GM10266 (cell line): Measurements from ENCODE around the gene IP6K3.

Experiments
- DNase-seq: peaks from one replicate; pipeline ENCODE4 v3.0.0; 2012; ENCODE audit errors: extremely low spot score
- TF ChIP-seq, protein P1 (sequence below): IDR thresholded peaks from 2 replicates; pipeline ENCODE4 v1.5.1; 2012; ENCODE audit warnings: mild to moderate bottlenecking, low read depth; ENCODE audit not compliant: control insufficient read depth, insufficient read depth; ENCODE audit errors: missing control alignments

IP6K3 gene

DNA sequence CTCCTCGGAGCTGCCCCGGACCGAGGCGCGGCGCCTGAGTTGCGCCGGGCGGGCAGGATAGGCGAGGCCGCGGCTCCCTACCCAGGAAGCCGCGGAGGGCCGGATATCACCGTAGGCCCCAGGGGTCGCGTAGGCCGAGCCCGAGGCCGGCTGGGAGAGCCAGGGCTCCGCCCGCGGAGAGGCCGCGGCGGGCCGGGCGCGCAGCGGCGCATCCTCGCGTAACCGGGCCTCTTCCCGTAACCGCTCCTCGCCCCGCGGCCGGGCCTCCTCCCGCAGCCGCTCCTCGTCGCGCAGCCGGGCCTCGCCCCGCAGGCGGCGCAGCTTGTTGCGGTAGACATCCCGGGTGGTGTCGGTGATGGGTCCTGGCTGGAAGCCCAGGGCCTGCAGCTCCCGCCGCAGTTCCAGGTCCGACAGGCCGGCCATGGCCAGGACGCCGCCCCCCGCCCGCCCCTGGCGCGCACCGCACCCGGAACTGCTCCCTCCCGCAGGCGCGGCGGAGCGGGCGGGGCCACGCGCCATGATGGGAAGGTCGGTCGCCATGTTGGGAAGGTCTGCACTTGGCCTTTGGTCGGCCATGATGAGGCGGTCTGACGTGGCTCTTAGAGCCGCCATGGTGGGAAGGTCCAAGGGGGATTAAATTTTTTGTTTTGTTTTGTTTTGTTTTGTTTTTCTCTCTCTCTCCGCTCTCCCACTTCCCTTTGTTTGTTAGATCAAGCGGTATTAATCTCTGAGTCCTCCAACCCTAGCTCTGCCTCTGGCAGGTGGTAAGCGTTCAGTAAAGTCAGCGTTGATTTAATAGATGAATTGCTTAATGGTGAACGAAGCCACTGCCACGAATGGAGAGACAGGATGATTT lies 42.2 kb upstream of the IP6K3 start, which contains the start of gene LEMD2:
LEMD2 (minus strand) TSS at position 437 of the 856 bp plus-strand sequence; CDS start at position 423, 14 bp downstream.
- TF ChIP-seq, protein P1, sequence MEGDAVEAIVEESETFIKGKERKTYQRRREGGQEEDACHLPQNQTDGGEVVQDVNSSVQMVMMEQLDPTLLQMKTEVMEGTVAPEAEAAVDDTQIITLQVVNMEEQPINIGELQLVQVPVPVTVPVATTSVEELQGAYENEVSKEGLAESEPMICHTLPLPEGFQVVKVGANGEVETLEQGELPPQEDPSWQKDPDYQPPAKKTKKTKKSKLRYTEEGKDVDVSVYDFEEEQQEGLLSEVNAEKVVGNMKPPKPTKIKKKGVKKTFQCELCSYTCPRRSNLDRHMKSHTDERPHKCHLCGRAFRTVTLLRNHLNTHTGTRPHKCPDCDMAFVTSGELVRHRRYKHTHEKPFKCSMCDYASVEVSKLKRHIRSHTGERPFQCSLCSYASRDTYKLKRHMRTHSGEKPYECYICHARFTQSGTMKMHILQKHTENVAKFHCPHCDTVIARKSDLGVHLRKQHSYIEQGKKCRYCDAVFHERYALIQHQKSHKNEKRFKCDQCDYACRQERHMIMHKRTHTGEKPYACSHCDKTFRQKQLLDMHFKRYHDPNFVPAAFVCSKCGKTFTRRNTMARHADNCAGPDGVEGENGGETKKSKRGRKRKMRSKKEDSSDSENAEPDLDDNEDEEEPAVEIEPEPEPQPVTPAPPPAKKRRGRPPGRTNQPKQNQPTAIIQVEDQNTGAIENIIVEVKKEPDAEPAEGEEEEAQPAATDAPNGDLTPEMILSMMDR: no peak
- peak; percentile 97 for DNase-seq

DNA sequence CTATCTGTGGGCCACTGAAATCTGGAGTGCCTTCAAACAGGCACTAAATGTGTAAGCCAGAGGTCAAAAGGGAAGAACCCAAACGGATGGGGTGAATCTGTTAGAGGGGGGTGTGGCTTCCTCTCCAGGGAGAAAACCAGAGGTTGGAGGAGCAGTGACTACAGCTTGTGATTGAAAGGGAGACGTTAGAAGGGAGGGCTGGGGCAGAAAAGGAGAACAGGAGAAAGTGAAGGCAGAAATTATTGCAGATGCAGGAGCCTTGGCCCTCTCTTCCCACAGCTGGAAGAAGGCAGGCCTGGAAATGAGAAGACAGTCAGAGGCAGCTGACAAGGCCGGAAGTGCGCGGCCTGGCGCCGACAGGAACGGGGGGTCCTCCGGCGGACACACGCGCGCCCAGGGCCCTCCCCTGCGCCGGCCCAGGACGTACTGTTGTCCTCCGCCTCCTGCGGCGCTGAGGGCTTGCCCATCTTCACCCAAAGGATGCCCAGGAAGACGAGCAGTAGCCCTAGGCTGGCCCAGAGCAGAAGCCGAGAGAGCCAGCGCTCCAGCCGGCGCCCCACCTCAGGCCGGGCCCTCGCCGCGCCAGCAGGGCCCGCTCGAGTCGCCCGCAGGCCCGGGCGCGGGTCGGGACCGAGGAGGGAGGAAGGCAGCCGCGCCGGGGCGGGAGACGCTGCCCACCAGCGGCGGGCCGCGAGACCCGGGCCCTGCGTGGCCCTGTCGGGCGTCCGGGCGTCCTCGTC lies 41.4 kb upstream of the IP6K3 start:
- DNase-seq: peak; percentile 87
- TF ChIP-seq, protein P1: no peak

DNA sequence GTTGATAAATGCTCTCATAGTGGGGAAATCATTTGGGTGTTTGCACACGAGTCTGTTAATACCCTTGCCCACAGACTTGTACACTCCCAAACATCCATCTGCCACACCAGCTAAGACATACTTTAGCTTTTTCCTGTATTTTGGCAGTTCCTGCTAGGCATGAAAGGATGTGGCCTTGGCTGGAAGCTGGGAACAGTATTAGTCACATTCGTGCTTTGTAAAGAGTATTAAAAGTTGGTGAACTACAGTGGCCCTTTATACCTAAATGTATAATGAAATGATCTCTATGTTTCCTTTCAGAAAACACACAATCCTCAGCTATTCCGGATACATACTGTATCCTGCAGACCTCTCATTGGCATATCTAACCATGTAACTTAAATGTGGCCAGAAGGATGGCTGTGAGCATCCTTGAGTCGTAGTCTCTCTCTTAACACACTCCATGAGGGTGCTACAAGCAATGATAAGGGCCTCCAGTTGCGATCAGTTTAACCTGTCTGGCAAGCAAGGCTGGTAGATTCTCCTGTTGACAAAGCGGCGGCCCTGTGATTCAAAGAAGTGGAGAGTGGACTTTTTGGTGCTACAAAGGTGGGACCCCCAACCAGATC lies 40.7 kb upstream of the IP6K3 start:
- TF ChIP-seq, protein P1: no peak
- DNase-seq: no peak

DNA sequence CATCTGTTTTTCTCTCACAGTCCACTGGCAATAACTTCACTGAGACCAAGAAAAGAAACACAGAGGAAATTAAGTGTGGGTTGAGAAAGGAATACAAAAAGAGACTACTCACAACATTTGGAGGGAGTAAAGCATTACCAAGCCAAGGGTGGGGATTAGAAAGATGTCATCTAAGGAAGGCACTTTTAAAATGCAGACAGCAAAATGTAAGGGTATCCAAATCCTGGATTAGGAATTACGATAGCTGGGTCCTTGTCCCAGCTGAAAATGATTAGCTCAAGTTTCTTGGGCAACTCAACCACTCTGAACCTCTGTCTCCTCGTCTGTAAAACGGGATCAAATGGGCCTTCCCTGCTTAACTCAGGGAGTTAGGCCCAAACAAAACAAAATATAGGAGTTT lies 40.0 kb upstream of the IP6K3 start:
- no peak for DNase-seq
- TF ChIP-seq, protein P1: no peak

DNA sequence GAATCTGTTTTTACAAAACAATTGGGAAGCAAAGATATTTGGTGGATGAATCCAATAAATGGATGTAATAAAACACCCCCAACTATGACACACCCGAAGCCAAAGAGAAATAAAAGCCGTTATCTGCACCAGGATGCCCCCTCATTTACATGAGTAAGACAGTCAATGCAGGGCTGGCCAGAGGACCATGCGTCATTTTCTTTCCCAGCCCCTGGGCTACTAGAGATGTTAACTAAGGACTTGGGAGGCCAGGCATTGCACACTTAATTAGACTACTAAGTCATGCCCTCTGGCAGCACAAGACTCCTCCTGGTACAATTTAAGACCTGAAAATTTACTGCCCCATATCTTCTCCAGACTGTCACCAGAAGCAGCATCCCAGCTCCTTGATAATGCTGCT lies 39.1 kb upstream of the IP6K3 start:
- no peak for DNase-seq
- TF ChIP-seq, protein P1: no peak

DNA sequence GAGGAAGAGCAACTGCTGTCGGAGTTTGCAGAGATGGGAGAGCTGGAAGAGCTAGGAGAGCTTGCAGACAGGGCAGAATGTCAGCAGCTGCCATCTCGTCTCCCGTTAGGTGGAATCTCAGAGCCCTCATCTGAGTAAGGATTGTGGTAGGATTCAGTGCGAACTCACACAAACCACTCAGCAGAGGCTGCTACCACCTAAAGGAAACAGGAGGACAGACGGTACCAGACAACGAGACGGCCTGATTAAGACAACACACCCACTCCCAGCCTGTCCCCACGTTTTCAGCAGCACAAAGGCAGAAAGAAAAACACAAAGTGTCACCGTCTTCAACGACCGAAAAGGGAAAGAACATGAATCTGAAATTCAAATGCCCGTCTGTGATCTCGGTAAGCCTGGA lies 38.1 kb upstream of the IP6K3 start:
- TF ChIP-seq, protein P1: no peak
- DNase-seq: no peak
